ENCODE measurements around the gene OSBPL9. TPM values are rescaled to one million over a fixed set of nuclear protein-coding genes. Genes with fewer than 3 reads are reported as not detected.
"Not testable (repeated sequence)": the region's sequence is repeated elsewhere in the genome, so short reads cannot be mapped to it uniquely, and the experiment has no call there.

The OSBPL9 gene
- polyA plus RNA-seq, 1 donor, result 62.1 TPM

DNA sequence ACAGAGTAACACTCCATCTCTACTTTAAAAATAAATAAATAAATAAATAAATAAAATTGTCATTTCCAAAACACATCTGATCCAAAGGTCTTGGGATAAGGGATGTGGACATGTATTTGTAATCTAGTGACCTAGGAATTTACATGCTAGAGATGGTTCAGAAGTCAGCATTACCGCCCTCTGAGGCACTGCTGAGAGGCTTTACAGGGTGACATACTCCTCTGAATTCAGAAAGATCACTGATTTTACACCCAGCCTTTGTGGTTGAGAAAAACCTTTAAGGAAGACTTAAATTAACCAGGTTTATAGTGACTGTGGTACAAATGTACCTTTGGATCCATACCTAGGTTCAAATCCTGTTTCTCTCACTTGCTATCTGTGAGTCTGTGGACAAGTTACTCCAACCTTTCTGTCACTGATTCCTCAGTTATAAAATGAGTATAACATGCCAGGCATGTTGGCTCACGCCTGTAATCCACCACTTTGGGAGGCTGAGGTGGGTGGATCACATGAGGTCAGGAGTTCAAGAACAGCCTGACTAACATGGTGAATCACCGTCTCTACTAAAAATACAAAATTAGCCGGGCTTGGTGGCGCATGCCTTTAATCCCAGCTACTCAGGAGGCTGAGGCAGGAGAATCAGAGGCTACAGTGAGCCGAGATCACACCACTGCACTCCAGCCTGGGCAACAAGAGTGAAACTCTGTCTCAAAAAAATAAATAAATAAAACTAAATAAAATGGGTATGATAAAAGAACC is 20.1 kb downstream of the OSBPL9 start:
- no peak for DNase-seq

DNA sequence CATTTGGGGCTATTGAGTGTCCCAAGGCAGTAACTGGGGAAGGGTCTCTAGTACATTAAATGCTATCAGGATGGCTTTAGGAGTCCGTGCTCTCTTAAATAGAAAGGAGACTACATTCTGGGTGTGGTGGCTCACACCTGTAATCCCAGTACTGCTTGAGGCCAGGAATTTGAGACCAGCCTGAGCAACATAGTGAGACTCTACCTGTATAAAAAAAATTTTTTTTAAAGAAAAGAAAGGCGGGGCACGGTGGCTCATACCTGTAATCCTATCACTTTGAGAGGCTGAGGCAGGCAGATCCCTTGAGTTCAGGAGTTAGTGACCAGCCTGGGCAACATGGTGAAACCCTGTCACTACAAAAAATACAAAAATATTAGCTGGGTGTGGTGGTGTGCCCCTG is 21.5 kb downstream of the OSBPL9 start:
- DNase-seq, result no peak

DNA sequence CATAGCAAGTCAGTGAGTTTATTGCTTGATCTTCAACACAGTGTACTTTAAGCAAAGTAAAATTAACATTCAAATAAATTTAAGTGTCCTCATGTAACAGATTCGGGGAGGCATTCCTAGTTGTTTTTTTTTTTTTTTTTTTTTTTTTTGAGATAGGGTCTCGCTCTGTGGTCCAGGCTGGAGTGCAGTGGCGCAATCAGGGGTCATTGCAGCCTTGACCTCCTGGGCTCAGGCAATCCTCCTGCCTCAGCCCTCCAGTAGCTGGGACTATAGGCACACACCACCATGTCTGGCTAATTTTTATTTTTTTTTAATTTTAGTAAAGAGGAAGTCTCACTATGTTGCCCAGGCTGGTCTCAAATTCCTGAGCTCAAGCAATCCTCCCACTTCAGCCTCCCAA is 22.8 kb downstream of the OSBPL9 start:
- no peak for DNase-seq

DNA sequence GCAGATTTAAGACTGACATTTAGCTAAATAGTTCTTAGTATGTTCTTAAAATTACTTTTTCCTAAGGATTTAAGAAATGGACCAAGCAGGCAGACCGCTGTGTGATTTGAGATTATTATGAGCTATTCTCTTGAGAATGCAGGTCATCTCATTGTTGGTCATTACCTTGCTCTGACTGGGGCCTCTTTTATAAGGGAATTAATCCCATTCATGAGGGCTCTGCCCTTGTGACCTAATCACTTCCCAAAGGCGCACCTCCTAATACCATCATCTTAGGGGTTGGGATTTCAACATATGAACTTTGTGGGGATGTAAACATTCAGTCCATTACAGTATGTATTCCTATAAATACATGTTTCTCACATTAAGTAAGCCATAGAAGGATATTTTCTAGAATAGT is 24.2 kb downstream of the OSBPL9 start:
- DNase-seq, result no peak

DNA sequence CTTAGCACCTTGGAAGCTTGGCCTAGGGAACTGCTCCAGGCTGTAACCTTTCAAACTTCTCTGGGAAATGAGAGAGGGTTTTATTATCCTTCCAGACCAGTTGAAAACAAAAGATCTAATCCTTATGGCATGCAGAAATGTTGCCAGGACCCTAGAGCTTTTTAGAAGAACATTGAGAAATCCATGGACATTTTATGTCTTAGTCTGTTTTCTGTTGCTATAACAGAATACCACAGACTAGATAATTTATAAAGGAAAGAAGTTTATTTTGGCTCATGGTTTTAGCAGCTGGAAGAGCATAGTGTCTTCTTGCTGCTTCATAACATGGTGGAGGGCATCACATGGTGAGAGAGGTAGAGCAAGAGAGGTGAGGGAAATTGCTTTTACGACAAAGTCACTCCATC is 25.8 kb downstream of the OSBPL9 start:
- peak; percentile 34 for DNase-seq

DNA sequence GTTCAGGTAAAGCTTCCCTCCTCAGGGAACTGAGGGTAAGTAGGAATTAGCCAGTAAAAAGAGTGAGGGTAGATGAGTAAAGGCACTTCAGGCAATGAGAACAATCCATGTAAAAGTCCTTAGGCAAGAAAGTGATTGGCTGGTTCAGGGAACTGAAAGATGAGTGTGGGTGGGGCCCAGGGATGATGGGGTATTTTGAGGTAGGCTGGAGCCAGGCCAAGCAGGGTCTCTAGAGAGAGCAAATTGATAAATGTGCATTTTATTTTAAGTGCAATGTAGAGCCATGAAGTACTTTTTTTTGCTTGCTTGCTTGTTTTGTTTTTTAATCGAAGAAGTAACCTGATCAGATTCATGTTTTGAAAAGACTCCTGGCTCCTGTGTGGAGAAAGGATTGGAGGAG is 26.5 kb downstream of the OSBPL9 start:
- no peak for DNase-seq

DNA sequence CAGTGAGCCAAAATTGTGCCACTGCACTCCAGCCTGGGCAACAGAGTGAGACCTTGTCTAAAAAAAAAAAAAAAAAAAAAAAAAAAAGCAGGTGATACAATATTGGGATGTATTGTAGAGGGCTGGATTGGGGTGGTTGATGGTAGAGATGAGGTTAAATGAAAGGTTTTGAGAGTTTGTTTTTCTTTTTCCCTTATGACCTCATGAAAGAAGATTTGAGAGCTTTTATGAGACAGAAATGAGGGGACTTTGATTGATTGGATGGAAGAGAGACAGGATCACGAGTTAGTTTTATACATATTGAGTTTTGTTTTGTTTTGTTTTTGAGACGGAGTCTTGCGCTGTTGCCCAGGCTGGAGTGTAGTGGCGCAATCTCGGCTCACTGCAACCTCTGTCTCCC is 27.1 kb downstream of the OSBPL9 start:
- no peak for DNase-seq

DNA sequence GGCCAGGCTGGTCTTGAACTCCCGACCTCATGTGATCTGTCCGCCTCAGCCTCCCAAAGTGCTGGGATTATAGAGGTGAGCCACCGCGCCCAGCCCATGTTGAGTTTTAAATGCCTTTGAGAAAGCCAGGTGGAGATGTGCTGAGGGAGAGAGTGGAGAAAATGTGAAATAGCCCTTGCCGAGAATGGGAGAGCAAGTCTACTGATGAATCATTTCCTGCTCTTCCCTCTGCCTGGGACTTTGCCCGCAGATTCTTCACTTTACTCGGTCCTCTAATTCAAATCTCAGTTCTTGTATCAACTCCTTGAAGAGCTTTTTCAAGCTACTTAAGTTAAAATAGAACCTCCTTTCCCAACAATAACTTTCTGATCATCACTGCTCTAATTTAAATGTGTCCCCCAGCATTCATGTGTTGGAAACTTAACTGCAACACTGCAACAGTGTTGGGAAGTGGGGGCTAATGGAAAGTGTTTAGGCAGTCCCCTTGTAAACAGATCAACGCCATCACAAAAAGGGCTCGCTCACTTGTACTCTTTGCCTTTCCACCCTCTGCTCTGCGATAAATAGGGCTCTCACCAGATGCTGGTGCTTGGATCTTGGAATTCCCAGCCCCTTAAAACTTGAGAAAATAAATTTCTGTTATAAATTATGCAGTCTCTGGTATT is 27.8 kb downstream of the OSBPL9 start:
- DNase-seq, result no peak

DNA sequence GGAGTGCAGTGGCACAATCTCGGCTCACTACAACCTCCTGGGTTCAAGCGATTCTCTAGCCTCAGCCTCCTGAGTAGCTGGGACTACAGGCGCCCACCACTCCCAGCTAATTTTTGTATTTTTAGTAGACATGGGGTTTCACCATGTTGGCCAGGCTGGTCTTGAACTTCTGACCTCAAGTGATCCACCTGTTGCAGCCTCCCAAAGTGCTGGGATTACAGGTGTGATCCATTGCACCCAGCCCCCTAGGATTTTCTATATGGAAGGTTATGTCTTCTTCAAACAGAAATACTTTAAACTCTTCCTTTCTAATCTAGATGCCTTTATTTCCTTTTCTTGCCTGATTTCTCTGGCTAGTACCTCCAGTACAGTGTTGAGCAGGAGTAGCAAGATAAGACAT is 29.7 kb downstream of the OSBPL9 start:
- DNase-seq, result not testable (repeated sequence)

DNA sequence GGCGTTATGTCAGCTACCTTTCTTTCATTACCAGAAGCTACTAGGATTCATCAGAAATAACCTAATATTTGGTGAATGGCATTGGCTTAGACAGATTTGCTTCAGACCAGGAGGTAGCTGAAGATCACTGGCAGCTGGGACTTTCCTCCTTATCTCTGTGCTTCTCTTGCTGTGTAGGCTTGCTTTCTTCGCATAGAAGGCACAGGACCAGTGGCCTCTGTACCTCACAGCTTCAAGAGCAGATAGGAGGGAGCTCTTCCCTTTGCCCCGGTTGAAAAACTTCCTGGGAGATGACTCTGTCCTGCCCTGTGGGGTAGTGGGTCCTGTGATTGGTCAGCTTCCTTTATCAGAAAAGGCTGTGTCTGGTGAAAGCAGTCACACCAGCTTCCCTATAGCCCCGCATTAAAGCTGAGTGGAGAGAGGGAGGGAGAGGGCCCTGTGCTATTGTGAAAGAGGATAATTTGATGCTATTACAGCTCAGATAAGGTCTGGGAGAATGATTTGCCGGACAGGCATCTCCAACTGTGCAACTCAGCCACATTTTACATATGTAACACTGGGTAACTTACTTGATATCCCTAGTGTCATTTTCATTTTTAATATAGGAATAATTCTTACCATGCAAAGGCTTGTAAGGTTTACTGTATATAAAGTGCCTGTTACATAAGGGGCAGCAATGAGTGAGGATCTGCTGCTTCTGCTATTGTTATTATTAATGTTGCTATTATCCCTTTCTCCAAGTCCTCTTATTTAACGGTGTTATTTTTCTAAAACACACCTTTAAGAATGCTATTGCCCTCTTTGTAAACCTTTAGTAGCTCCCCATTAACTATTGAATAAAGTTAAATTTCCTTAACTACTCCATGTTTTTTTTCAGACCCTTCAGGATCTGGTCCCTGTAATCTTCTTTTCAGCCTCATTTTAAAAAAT is 31.6 kb downstream of the OSBPL9 start:
- DNase-seq, result no peak

DNA sequence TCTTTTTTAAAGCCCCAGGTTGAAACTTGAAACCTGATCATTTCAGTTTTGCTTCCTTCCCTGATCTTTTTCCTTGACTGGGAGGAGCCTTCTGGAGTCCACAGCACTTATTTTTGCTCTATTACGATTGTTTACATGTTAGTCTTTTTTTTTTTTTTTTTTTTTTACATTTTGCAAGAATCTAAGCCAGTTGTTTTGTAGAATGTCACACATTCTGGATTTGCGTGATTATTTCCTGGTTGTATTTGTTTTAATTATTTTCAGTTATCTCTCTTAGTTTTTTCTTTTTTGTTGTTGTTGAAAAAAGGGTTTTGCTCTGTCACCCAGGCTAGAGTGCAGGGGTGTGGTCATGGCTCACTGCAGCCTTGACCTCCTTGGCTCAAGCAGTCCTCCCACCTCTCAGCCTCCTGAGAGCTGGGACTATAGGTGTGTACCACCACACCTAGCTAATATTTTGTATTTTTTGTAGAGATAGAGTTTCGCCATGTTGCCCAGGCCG is 32.8 kb downstream of the OSBPL9 start:
- DNase-seq, result no peak

DNA sequence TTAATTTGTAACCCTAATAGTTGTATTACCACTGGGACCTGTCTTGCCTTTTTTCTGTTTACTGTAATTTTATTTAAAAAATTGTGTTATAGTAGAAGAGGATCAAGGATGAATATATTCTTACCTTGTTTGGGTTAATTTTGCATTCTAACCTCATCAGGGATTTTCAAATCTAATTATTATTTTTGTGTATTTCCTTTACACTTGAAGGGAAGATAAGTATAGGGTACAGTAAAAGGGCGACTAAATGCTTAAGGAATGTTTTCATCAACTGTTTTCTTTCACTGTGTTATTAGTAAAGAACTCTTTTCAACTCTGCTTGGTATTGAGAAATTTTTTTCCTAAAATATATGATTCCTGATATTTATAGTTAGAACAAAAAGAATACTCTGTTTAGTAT is 33.3 kb downstream of the OSBPL9 start:
- no peak for DNase-seq

DNA sequence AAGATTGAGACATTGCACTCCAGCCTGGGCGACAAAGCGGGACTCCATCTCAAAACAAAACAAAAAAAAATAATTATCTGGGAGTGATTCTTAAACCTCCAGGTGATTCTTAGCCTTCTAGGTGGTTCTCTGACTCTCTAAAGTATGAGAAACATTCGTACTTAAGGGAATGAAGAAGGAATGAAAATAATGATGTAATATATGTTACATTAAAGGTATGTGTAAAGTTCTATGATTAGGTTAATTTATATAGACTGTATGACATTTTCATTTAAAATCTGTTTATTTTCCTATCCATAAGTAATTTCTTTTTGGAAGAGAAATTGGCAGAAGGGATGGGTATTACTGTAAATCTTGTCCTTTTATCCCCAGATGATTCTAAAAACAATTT is 34.7 kb downstream of the OSBPL9 start:
- no peak for DNase-seq

DNA sequence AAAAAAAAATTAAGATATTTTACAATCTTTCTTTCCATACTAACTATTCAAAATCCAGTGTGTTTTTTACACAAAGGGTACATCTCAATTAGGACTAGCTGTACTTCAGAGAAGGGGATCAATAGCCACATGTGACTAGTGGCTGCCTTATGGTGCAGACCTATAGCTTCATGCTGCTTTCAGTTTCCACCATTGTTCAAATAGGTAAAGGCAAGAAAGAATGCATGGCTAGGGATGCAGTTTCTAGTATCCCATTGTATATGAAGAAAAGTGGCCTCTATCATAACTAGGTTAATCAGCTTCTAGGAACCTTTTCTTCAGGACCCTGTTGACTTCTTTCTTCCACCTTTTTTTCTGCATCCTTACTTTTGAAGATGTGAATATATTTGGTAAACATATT is 35.7 kb downstream of the OSBPL9 start:
- DNase-seq, result no peak

DNA sequence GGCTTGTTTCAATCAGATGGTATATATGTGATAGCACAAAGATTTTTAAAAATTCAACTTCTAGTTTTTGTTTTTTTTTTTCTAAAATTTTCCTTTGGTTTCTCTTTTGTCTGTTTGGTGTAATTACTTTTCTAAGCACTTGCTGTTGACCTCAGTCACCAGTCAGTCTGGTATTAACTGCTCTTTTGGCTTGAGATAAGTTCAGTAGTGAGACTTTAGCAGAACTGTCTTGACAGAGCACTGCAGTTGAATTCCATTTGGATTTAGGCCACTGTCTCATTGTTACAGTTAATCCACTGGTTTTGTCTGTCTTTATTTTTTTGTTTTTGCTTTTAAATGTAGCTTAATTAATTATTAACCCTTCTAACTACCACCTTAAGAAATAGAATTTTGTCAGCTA is 36.2 kb downstream of the OSBPL9 start:
- DNase-seq, result no peak

DNA sequence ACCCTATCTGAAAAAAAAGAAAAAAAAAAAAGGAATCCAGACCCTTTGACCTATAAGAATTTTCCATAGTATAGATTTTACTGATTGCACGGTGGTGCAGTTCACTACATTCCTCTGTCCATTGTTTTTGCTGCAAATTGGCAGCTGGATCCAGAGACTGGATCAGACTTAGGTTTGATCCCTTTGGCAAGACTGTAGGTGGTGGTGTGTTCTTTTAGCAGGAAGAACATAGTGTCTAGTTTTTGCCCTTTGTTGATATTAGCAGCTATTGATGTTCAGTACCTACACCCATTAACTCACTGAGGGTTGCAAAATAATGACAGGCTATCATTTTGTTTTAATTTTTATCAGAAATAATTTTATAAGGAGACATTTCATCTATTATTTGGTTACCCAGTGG is 37.1 kb downstream of the OSBPL9 start:
- DNase-seq, result no peak

DNA sequence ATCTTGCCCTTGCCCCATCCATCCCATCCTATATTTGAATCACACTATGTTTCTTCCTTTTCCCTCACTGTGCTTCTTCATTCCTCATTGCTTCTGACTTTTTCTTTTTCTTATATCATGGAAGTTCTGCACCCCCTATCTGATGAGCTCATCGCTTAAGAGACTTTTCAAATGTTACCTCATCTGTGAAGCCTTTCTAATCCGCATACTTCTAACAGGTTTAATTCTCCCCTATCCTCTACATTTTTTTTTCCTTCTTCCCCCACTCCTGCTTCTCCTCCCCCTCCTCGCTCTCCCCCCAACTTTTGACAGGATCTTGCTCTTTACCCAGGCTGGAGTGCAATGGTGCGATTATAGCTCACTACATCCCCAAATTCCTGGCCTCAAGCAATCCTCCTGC is 39.5 kb downstream of the OSBPL9 start:
- no peak for DNase-seq

DNA sequence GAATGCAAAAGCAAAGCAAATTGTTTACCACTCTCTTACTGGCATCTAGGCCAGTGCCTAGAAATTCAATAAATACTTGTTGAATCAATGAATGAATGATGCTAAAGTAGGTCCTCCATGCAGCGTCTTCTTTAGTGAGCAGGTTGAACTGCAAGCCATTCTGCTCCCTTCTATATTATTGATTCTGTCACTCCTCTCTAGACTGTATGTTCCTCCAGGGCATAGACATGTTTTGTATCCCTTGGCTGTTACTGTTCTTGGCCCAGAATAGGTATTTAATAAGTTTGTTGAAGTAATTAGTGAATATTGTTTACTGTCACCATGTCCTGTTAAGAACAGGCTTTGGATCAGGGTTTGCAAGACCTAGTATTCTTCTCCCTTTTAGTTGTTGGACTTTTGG is 43.7 kb downstream of the OSBPL9 start:
- DNase-seq, result no peak

DNA sequence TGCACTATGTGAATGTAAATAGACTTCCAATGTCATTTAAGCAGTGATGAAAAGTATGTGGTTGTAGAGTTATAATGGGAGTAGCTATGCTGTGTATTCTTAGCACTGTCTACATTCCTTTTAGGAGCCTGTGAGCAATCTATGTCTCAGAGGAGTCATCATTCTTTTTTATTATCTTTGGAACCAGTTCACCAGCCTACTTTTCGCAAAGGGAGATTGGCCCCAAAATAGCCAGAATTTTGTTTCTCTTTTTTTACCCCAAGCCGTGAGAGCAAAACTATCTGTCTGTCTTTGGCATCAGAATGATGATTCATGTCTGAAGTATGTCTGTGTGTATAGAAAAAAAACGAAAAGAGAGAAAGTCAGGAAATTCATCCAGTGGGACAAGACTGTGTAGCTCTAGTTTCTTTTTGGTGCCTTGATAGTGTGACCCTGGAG is 44.2 kb downstream of the OSBPL9 start:
- DNase-seq, result peak; percentile 38

DNA sequence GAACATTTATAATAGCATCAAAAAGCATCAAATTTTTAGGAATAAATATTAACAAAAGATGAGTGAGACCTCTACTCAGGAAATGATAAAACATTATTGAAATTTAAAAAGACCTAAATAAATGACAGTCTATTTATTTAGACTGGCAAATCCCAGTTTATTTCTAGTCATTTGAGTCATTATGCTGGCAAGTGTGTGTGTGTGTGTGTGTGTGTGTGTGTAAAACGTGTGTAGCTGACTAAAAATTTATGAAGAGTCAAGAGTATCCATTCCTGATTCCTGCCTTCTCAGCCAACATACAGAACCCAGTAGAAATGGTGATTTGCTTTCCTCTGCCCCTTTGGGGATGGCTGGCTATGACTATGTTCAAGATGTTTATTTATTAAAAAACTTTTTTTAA is 46.2 kb downstream of the OSBPL9 start:
- DNase-seq, result no peak

DNA sequence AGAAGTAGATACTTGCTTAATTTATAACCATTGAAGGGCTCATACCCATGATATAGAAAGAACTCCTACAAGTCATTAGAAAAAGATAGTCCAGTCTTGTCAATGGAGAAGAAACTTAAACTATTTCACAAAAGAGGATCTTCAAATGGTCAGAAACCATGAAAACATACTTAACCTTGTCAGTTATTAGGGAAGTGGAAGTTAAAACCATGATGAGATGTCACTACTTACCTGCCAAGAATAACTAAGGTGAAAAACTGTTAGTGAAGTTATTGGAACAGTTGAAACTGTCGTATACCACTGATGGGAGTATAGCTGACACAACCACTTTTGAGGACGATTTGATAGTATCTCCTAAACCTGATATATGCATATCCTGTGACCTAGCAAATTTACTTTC is 46.8 kb downstream of the OSBPL9 start:
- no peak for DNase-seq

DNA sequence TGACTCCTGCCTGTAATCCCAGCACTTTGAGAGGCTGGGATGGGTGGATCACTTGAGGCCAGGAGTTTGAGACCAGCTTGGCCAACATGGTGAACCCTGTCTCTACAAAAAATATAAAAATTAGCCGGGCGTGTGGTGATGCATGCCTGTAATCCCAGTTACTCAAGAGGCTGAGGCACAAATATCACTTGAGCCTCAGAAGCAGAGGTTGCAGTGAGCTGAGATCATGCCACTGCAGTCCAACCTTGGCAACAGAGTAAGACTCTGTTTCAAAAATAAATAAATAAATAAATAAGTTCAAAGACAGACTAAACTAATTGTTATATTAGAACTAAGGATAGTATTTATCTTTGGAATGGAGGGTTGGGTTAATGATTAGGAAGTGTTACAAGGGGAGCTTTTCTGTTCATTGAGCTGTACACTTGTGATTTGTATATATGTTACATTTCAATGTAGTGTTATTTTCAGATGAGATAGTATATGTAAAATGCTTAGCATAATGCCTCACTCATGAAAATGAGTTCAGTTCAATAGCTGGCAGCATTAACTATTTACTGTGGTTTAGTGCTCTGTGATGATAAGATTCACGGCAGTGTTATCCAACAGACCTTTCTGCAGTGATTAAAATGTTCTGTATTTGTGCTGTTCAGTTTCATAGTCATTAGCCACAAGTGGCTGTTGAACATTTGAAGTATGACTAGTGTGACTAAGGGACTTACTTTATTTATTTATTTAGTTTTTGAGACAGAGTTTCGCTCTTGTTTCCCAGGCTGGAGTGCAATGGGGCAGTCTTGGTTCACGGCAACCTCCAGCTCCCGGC is 47.7 kb downstream of the OSBPL9 start:
- DNase-seq, result no peak
